ENCODE measurements around the gene TBC1D9B.

Gene TBC1D9B

DNA sequence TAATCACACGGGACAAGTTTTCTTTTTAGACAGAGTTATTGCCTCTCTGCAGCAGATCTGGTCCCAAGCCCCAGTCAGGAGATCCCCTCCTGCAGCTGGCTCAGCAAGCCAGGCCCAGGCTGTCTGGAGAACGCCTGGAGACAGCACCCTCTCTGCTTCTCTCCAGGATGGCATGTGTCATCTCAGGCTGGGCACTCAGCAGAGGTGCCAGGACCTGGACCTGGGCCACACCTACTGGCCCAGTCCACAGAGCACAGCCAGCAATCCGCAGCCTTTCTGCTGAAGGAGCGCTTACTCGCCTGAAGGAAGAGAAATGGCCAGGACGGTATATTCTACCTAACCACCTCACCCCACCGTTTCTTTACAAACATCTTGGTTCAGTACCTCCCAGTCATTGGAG lies 4.7 kb upstream of the TBC1D9B start:
- no peak overlapping the region for H3K4me3 ChIP-seq (ENCODE audit: low read depth, low read length)
- TF ChIP-seq, protein P1, sequence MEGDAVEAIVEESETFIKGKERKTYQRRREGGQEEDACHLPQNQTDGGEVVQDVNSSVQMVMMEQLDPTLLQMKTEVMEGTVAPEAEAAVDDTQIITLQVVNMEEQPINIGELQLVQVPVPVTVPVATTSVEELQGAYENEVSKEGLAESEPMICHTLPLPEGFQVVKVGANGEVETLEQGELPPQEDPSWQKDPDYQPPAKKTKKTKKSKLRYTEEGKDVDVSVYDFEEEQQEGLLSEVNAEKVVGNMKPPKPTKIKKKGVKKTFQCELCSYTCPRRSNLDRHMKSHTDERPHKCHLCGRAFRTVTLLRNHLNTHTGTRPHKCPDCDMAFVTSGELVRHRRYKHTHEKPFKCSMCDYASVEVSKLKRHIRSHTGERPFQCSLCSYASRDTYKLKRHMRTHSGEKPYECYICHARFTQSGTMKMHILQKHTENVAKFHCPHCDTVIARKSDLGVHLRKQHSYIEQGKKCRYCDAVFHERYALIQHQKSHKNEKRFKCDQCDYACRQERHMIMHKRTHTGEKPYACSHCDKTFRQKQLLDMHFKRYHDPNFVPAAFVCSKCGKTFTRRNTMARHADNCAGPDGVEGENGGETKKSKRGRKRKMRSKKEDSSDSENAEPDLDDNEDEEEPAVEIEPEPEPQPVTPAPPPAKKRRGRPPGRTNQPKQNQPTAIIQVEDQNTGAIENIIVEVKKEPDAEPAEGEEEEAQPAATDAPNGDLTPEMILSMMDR (IDR thresholded peaks at IDR 0.05; ENCODE audit: borderline replicate concordance, insufficient read depth, low read depth, low read length), result no peak

DNA sequence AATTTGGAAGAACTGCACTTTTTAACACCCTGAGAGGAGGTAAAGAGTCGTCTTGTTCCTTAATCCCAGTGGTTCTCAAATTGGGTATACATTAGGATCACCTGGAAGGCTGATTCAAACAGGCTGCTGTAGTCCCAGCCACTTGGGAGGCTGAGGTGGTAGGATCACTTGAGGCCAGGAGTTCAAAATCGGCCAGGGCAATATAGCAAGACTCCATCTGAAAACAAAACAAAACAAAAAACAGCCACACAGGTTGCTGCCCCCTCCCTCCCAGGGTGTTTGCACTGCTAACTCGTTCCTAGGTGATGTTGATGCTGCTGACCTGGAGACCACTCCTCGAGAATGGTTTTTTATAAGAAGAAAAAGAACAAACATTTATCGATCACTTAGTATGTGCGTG lies 1.5 kb upstream of the TBC1D9B start:
- TF ChIP-seq, protein P1 (IDR thresholded peaks at IDR 0.05; ENCODE audit: borderline replicate concordance, insufficient read depth, low read depth, low read length), result no peak
- H3K4me3 ChIP-seq (ENCODE audit: low read depth, low read length), result no peak overlapping the region

DNA sequence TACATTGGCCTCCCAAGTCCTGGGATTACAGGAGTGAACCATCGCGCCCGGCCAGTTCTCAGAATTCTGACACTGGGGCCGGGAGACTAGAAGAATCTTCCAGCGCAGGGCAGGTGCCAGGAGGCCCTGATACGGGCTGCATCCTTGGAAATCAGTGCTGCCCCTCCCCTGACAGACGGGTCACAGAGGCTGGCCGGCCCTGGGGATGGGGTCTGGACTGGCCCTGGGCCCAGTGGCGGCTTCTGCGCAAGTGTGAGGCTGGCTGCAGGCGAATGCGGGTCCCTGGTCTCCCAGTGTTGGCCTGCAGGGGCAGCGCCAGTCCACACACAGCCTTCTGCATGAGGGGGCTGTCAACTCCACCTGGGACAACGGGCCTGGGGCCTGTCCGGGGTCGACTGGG lies 831 bp upstream of the TBC1D9B start:
- TF ChIP-seq, protein P1 (IDR thresholded peaks at IDR 0.05; ENCODE audit: borderline replicate concordance, insufficient read depth, low read depth, low read length), result peak; percentile 18; the same call in 1 of the 2 replicates
- no peak overlapping the region for H3K4me3 ChIP-seq (ENCODE audit: low read depth, low read length)

- H3K4me3 ChIP-seq (ENCODE audit: low read depth, low read length), result peak overlapping the region; percentile 65
- TF ChIP-seq, protein P1 (IDR thresholded peaks at IDR 0.05; ENCODE audit: borderline replicate concordance, insufficient read depth, low read depth, low read length), result no peak
These were observed 722 bp downstream of the TBC1D9B start for GRCh38 chr5:179906795-179907555.

DNA sequence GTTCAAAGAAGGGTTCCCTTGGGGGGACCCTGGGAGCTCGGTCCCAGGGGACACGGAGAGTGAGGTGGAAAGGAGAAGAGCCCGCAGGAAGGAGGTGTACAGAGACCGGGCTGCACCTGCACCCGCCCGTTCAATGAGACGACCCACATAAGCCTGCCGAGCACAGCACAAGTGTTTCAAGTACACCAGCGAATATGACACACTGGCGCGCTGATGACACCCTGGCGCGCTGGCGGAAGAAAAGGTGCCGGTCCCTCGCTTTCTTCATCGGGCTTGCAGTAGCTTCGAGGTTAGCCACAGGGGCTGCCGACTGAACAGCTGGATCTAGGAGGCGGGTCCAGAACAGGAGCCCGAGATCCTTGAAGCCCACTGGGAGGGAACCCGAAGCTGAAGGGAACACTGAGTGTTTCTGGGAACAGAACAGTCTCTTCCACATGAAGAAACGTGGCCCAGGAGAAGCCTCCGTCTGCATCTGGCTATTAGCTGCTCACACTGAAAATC lies 1.4 kb downstream of the TBC1D9B start:
- TF ChIP-seq, protein P1 (IDR thresholded peaks at IDR 0.05; ENCODE audit: borderline replicate concordance, insufficient read depth, low read depth, low read length), result no peak
- H3K4me3 ChIP-seq (ENCODE audit: low read depth, low read length), result no peak overlapping the region

GRCh38 chr5:179905161-179905560 lies 2.5 kb downstream of the TBC1D9B start:
- H3K4me3 ChIP-seq (ENCODE audit: low read depth, low read length), result no peak overlapping the region
- TF ChIP-seq, protein P1 (IDR thresholded peaks at IDR 0.05; ENCODE audit: borderline replicate concordance, insufficient read depth, low read depth, low read length), result no peak
